Measurements from ENCODE around the gene CAPN3. TPM values are rescaled to one million over a fixed set of nuclear protein-coding genes. Genes with fewer than 3 reads are reported as not detected.
A peak's percentile ranks its signal among the peaks of the same experiment; 100 is the strongest.

Gene CAPN3
- total and polyA plus RNA-seq, 9 donors: 186 to 453 (median 358) TPM

DNA sequence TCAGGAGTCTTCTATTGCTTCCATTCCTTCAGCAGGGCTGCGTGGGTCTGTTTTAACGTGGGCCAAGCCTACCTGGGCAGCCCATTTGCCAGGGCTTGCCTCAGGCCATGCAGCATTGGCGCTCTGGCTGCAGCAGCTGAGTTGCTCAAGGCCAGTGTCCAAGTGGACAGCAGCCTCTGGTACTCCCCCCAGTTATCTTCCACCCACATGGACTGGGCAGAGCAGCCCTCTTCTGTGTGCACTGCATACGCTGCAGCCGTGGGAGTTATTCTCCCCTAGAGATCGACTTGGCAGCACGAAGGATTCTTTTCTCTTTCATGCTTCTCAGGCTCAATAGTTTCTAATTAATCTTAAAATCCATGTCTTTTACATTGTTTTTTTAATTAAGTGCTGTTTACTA, 6.9 kb upstream of the CAPN3 start:
- Histone ChIP-seq H3K27ac (ENCODE audit: low read length) (no peak overlapping the region), H3K27me3 (ENCODE audit: control insufficient read depth, insufficient read depth, low read length) (no peaks in the 10 kb centered on the region), H3K4me3 (ENCODE audit: low read length) (no peak overlapping the region), H3K36me3 (ENCODE audit: control insufficient read depth, insufficient read depth, low read length) (peaks cover 15% of the 10 kb centered on the region), H3K9me3 (replicated peaks; ENCODE audit: control insufficient read depth, low read depth, low read length) (no peaks in the 10 kb centered on the region), H3K4me1 (ENCODE audit: control insufficient read depth, insufficient read depth, low read length) (peaks cover 11% of the 10 kb centered on the region)
- DNase-seq: no peak
- 67% methylated on average over 5 of the region's 7 CpGs for WGBS (ENCODE audit: insufficient coverage)

DNA sequence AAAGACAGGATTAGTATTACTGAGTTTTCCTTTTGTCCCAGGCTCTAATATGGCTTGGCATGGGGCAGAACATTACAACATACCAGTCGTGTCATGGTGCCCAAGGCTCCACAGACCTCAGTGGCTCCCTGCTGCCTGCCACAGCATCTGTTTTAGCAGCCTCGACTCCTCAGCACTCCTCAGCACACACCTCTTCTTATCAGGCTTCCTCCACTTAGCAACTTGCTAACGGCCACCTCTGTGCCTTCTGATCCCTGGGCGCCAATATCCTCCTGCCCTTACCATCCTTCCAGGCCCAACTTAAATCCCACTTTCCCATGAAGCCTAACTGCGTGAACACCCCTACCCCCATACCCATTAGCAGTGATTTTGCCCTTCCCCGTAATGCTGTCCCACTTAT, 6.2 kb upstream of the CAPN3 start:
- DNase-seq: no peak
- Histone ChIP-seq H3K27me3 (ENCODE audit: control insufficient read depth, insufficient read depth, low read length) (no peaks in the 10 kb centered on the region), H3K27ac (ENCODE audit: low read length) (no peak overlapping the region), H3K4me3 (ENCODE audit: low read length) (no peak overlapping the region), H3K36me3 (ENCODE audit: control insufficient read depth, insufficient read depth, low read length) (peaks cover 13% of the 10 kb centered on the region), H3K9me3 (replicated peaks; ENCODE audit: control insufficient read depth, low read depth, low read length) (no peaks in the 10 kb centered on the region), H3K4me1 (ENCODE audit: control insufficient read depth, insufficient read depth, low read length) (peaks cover 16% of the 10 kb centered on the region)
- 60% methylated on average over 6 of the region's 6 CpGs for WGBS (ENCODE audit: insufficient coverage)

DNA sequence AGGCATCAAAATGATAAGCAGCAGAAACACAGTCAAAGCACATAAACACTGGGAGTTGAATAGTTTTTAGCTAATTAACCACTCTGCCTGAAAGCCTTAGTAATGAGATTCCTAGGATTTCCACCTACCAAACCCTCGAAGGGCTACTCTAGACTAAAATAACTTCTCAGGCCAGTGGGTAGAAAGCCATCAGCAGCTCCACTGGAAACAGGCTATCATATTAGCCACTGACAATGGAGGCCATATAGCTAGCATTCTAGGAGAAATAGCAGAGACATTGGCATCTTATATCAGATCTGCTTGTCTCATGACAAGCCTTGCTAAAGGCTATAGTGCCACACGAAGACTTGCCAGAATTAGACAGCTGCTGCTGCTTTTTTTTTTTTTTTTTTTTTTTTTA, 4.5 kb upstream of the CAPN3 start:
- peak; percentile 23 for DNase-seq
- WGBS (ENCODE audit: insufficient coverage): 33% methylated on average over 1 of the region's 2 CpGs
- H3K4me1 ChIP-seq (ENCODE audit: control insufficient read depth, insufficient read depth, low read length): peaks cover 21% of the 10 kb centered on the region
- no peaks in the 10 kb centered on the region for H3K27me3 ChIP-seq (ENCODE audit: control insufficient read depth, insufficient read depth, low read length)
- H3K4me3 ChIP-seq (ENCODE audit: low read length): no peak overlapping the region
- peaks cover 9% of the 10 kb centered on the region for H3K36me3 ChIP-seq (ENCODE audit: control insufficient read depth, insufficient read depth, low read length)
- H3K9me3 ChIP-seq (replicated peaks; ENCODE audit: control insufficient read depth, low read depth, low read length): no peaks in the 10 kb centered on the region
- H3K27ac ChIP-seq (ENCODE audit: low read length): peak overlapping the region; percentile 57

DNA sequence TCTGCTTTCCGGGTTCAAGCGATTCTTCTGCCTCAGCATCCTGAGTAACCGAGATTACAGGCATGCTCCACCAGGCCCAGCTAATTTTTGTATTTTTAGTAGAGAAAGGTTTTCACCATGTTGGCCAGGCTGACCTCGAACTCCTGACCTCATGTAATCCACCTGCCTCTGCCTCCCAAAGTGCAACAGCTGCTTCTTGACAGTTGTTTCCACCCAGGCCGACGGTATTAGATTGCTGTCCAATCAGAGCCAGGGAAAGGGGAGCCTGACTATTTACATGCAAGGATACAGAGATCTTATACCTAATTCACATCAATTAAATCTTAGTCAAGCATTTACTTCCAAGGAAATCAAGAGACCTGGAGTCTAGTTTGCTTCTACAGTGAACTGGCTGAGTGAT, 4.0 kb upstream of the CAPN3 start:
- H3K4me1 ChIP-seq (ENCODE audit: control insufficient read depth, insufficient read depth, low read length): peaks cover 21% of the 10 kb centered on the region
- H3K36me3 ChIP-seq (ENCODE audit: control insufficient read depth, insufficient read depth, low read length): peaks cover 9% of the 10 kb centered on the region
- H3K9me3 ChIP-seq (replicated peaks; ENCODE audit: control insufficient read depth, low read depth, low read length): no peaks in the 10 kb centered on the region
- no peaks in the 10 kb centered on the region for H3K27me3 ChIP-seq (ENCODE audit: control insufficient read depth, insufficient read depth, low read length)
- DNase-seq: peak; percentile 39
- WGBS (ENCODE audit: insufficient coverage): no CpG with 5 or more reads among the region's 6 CpGs
- peak overlapping the region; percentile 57 for H3K27ac ChIP-seq (ENCODE audit: low read length)
- H3K4me3 ChIP-seq (ENCODE audit: low read length): no peak overlapping the region

DNA sequence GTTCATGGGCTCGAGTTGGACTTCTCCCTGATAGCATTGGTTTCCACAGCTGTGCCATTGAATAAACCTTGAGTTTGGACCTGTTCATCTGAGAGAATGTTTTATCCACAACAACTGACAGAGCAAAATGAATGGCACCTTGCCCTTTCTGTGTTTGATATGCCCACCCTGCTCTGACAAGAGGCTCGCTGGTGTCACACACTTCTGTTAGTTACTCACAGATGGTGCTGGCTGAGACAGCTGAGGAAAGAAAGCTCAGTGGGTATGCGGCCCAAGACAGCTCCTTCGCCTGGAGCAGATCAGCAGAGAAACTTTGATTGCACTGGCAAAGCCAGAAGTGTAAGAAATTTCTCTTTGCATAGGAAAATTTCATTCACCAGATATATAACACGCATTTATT, 2.5 kb upstream of the CAPN3 start:
- H3K4me1 ChIP-seq (ENCODE audit: control insufficient read depth, insufficient read depth, low read length): peaks cover 21% of the 10 kb centered on the region
- no peak overlapping the region for H3K4me3 ChIP-seq (ENCODE audit: low read length)
- peak; percentile 61 for DNase-seq
- H3K9me3 ChIP-seq (replicated peaks; ENCODE audit: control insufficient read depth, low read depth, low read length): no peaks in the 10 kb centered on the region
- no peaks in the 10 kb centered on the region for H3K27me3 ChIP-seq (ENCODE audit: control insufficient read depth, insufficient read depth, low read length)
- peaks cover 2% of the 10 kb centered on the region for H3K36me3 ChIP-seq (ENCODE audit: control insufficient read depth, insufficient read depth, low read length)
- peak overlapping the region; percentile 69 for H3K27ac ChIP-seq (ENCODE audit: low read length)
- 56% methylated on average over 1 of the region's 5 CpGs for WGBS (ENCODE audit: insufficient coverage)

DNA sequence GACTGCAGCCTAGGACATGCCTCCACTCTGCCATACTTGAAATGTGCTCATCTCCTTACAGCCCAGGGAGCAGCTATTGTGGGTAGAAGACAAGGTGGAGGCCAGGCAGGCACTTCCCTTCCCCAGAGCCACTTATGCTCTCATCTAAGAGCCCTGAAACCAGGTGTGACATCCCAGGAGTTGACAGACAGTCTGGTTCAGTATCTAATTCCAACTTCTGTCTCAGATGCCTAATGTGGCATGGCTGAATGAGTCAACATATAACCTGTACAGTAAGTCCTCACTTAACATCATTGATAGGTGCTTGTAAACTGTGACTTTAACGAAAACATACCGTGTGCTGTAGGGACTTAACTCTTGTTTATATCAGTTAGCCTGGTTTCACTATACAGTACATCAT, 1.2 kb upstream of the CAPN3 start:
- H3K4me1 ChIP-seq (ENCODE audit: control insufficient read depth, insufficient read depth, low read length): peaks cover 21% of the 10 kb centered on the region
- H3K27ac ChIP-seq (ENCODE audit: low read length): peak overlapping the region; percentile 69
- DNase-seq: no peak
- WGBS (ENCODE audit: insufficient coverage): no CpG with 5 or more reads among the region's 2 CpGs
- H3K36me3 ChIP-seq (ENCODE audit: control insufficient read depth, insufficient read depth, low read length): peaks cover 5% of the 10 kb centered on the region
- H3K9me3 ChIP-seq (replicated peaks; ENCODE audit: control insufficient read depth, low read depth, low read length): no peaks in the 10 kb centered on the region
- no peak overlapping the region for H3K4me3 ChIP-seq (ENCODE audit: low read length)
- H3K27me3 ChIP-seq (ENCODE audit: control insufficient read depth, insufficient read depth, low read length): no peaks in the 10 kb centered on the region

DNA sequence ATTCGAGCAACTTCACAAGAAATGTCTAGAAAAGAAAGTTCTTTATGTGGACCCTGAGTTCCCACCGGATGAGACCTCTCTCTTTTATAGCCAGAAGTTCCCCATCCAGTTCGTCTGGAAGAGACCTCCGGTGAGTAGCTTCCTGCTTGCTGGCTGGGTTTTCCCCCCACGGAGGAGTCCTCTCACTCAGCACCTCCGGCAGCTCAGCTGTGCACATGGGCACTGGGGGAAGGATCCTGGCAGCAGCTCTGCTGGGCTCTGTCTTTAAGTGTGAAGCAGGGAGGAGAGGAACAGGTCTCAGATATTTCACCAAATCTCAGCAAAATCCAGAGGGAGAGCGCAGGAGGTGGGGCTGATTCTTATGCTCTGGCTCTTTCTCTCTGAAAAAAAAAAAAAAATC, 684 bp downstream of the CAPN3 start:
- 40% methylated on average over 3 of the region's 7 CpGs for WGBS (ENCODE audit: insufficient coverage)
- Histone ChIP-seq H3K27ac (ENCODE audit: low read length) (peak overlapping the region; percentile 92), H3K4me3 (ENCODE audit: low read length) (peak overlapping the region; percentile 50), H3K27me3 (ENCODE audit: control insufficient read depth, insufficient read depth, low read length) (no peaks in the 10 kb centered on the region), H3K36me3 (ENCODE audit: control insufficient read depth, insufficient read depth, low read length) (peaks cover 5% of the 10 kb centered on the region), H3K9me3 (replicated peaks; ENCODE audit: control insufficient read depth, low read depth, low read length) (no peaks in the 10 kb centered on the region), H3K4me1 (ENCODE audit: control insufficient read depth, insufficient read depth, low read length) (peaks cover 27% of the 10 kb centered on the region)
- peak; percentile 28 for DNase-seq

DNA sequence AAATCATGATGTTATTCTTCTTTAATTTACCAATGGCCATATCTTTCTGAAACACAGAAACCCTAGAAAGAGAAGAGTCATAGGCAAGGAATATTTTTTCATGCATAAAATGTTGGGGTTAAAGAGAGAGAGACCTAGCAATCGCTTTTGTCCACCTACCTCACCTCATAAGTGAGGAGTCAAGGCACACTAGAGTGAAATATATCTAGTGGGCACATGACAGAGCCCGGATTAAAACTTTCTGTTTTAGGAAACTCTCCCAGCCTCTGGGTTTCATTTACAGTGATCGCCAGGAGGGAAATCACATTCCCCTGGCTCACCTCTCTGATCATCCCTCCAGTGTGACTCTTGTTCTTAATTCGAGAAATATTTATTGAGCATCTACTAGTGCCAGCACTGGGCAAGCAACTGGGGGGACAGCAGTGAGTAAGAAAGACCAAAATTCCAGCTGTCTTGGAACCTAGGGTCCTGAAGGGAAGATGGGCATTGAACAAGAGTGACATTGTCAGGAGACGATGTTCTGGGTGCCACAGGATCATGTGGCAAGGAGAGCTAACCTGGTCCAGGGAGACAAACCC, 1.3 kb downstream of the CAPN3 start:
- WGBS (ENCODE audit: insufficient coverage): 90% methylated on average over 4 of the region's 5 CpGs
- H3K9me3 ChIP-seq (replicated peaks; ENCODE audit: control insufficient read depth, low read depth, low read length): no peaks in the 10 kb centered on the region
- H3K36me3 ChIP-seq (ENCODE audit: control insufficient read depth, insufficient read depth, low read length): peaks cover 5% of the 10 kb centered on the region
- DNase-seq: no peak
- no peaks in the 10 kb centered on the region for H3K27me3 ChIP-seq (ENCODE audit: control insufficient read depth, insufficient read depth, low read length)
- H3K4me3 ChIP-seq (ENCODE audit: low read length): peak overlapping the region; percentile 50
- peaks cover 25% of the 10 kb centered on the region for H3K4me1 ChIP-seq (ENCODE audit: control insufficient read depth, insufficient read depth, low read length)
- H3K27ac ChIP-seq (ENCODE audit: low read length): peak overlapping the region; percentile 92

DNA sequence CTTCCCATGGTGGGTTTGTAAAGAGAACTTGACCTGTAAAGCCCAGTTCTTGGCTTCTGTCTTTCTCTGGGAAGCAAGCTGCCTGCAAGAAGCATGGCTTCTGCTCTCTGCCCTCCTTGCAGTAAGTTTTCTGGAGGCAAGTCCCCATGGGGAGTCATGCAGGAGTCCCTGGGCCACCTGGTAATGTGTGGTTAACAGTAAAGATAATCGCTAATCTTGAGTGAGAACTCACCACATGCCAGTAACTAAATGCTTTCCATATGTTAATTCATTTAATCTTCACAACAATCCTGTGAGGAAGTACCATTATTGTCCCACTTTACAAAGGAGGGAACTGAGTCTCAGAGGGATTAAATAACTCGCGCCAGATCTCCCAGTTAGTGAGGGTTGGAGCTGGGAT, 4.2 kb downstream of the CAPN3 start:
- Histone ChIP-seq H3K27ac (ENCODE audit: low read length) (no peak overlapping the region), H3K27me3 (ENCODE audit: control insufficient read depth, insufficient read depth, low read length) (no peaks in the 10 kb centered on the region), H3K4me1 (ENCODE audit: control insufficient read depth, insufficient read depth, low read length) (peaks cover 12% of the 10 kb centered on the region), H3K36me3 (ENCODE audit: control insufficient read depth, insufficient read depth, low read length) (peaks cover 2% of the 10 kb centered on the region), H3K4me3 (ENCODE audit: low read length) (no peak overlapping the region), H3K9me3 (replicated peaks; ENCODE audit: control insufficient read depth, low read depth, low read length) (no peaks in the 10 kb centered on the region)
- DNase-seq: no peak
- no CpG with 5 or more reads among the region's 3 CpGs for WGBS (ENCODE audit: insufficient coverage)

DNA sequence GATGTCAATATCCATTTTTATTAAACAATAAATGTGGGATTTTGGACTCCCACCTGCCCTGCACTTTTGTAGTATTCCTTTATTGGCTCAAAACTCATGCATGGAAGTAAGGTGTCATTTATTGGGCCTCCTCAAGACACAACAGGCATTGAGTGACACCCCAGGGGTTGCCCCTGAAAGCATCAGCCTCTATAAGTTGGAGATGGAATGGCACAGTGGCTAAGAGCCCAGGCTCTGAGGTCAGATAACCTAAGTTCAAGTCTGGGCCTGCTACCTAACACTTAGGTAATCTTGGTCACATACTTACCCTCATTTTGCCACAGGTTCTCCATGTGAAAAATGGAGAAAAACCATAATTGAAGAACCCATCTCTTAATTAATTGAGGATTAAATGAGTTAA, 4.6 kb downstream of the CAPN3 start:
- H3K27me3 ChIP-seq (ENCODE audit: control insufficient read depth, insufficient read depth, low read length): no peaks in the 10 kb centered on the region
- H3K4me1 ChIP-seq (ENCODE audit: control insufficient read depth, insufficient read depth, low read length): peaks cover 8% of the 10 kb centered on the region
- H3K4me3 ChIP-seq (ENCODE audit: low read length): no peak overlapping the region
- no peak for DNase-seq
- no peak overlapping the region for H3K27ac ChIP-seq (ENCODE audit: low read length)
- peaks cover 4% of the 10 kb centered on the region for H3K36me3 ChIP-seq (ENCODE audit: control insufficient read depth, insufficient read depth, low read length)
- no peaks in the 10 kb centered on the region for H3K9me3 ChIP-seq (replicated peaks; ENCODE audit: control insufficient read depth, low read depth, low read length)

DNA sequence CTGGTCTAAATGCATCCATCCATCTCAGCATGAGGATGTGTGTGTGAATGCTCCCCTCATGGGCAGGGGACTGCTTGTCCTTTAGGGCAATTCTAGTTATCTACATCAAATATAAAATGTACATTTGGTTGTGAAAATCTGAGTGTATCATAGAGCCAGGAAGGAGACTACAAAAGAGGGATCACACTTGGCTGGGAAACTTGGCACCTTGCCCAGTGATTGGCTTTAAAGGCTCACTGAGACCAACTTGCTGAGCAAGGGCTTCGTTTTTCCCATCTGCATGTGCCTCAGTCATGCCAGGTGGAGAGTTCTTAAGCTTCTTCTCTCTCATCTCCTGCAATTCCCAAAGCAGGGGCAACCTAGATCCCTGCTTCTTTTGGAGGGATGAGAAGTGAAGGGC, 5.2 kb downstream of the CAPN3 start:
- Histone ChIP-seq H3K27me3 (ENCODE audit: control insufficient read depth, insufficient read depth, low read length) (no peaks in the 10 kb centered on the region), H3K9me3 (replicated peaks; ENCODE audit: control insufficient read depth, low read depth, low read length) (no peaks in the 10 kb centered on the region), H3K36me3 (ENCODE audit: control insufficient read depth, insufficient read depth, low read length) (peaks cover 4% of the 10 kb centered on the region), H3K4me1 (ENCODE audit: control insufficient read depth, insufficient read depth, low read length) (peaks cover 8% of the 10 kb centered on the region), H3K27ac (ENCODE audit: low read length) (no peak overlapping the region), H3K4me3 (ENCODE audit: low read length) (no peak overlapping the region)
- DNase-seq: peak; percentile 39
- WGBS (ENCODE audit: insufficient coverage): no CpG with 5 or more reads among the region's 1 CpG

All from muscle of leg (tissue), 11 donors.